Stimulated activated CD8-positive, alpha-beta memory T cell treated with anti-CD3 and anti-CD28 coated beads, Interleukin-7, amount 100 ng/mL, for 48 hours (primary cell): Measurements from ENCODE around the gene PSMC5.
"Not testable (repeated sequence)": the region's sequence is repeated elsewhere in the genome, so short reads cannot be mapped to it uniquely, and the experiment has no call there.

ENCODE experiments used
- DNase-seq, 2 donors: peaks; one replicate each; pipeline ENCODE4 v3.0.0-alpha.2; 2020; ENCODE audit warnings: low read depth in 1 of 2; ENCODE audit errors: extremely low read depth in 1 of 2

PSMC5 gene

GRCh38 chr17:63870292-63870665 is 43.0 kb downstream of the PSMC5 start:
- not testable (repeated sequence) for DNase-seq

GRCh38 chr17:63871646-63872365 is 44.6 kb downstream of the PSMC5 start:
- not testable (repeated sequence) for DNase-seq

GRCh38 chr17:63873577-63873976 is 46.3 kb downstream of the PSMC5 start, which contains the start of gene CSH2:
TSS of gene CSH2 (minus strand) at chr17:63873677. CDS start at chr17:63873614, 63 bp downstream.
- not testable (repeated sequence) for DNase-seq

- DNase-seq: not testable (repeated sequence)
Measured at GRCh38 chr17:63874061-63874626, 46.9 kb downstream of the PSMC5 start.

- not testable (repeated sequence) for DNase-seq
Measured at GRCh38 chr17:63874693-63875092, 47.5 kb downstream of the PSMC5 start.

GRCh38 chr17:63878413-63878812 is 51.2 kb downstream of the PSMC5 start:
- DNase-seq: not testable (repeated sequence)

GRCh38 chr17:63880706-63881105 is 53.5 kb downstream of the PSMC5 start:
- no peak for DNase-seq

- DNase-seq: not testable (repeated sequence)
Measured at GRCh38 chr17:63881337-63881736, 54.1 kb downstream of the PSMC5 start.
